Trophoblast cell (in vitro differentiated cells and primary cell): ENCODE results near the gene MYORG.

ENCODE experiments used
- DNase-seq, 2 donors: peaks; one replicate each; pipeline ENCODE4 v3.0.0-alpha.2; 2016
- H2AFZ ChIP-seq: 2 replicates; pipeline ENCODE4 v1.6.1; 2013; ENCODE audit warnings: low read length, moderate library complexity, mild to moderate bottlenecking; ENCODE audit not compliant: insufficient read depth, poor library complexity
- H2AK5ac ChIP-seq: 2 replicates; pipeline ENCODE4 v1.6.1; 2013; ENCODE audit warnings: mild to moderate bottlenecking, low read length
- H2BK120ac ChIP-seq: 2 replicates; pipeline ENCODE4 v1.6.1; 2013; ENCODE audit warnings: low read length, mild to moderate bottlenecking, moderate library complexity; ENCODE audit not compliant: insufficient read depth, poor library complexity
- H2BK12ac ChIP-seq: 2 replicates; pipeline ENCODE4 v1.6.1; 2013; ENCODE audit warnings: mild to moderate bottlenecking, low read length, moderate library complexity
- H2BK5ac ChIP-seq: 2 replicates; pipeline ENCODE4 v1.6.1; 2013; ENCODE audit warnings: low read length, low read depth, moderate library complexity, mild to moderate bottlenecking; ENCODE audit not compliant: poor library complexity
- H3K14ac ChIP-seq: 2 replicates; pipeline ENCODE4 v1.6.1; 2013; ENCODE audit warnings: mild to moderate bottlenecking, low read length
- H3K18ac ChIP-seq: 2 replicates; pipeline ENCODE4 v1.6.1; 2013; ENCODE audit warnings: mild to moderate bottlenecking, low read length
- H3K23ac ChIP-seq: 2 replicates; pipeline ENCODE4 v1.6.1; 2013; ENCODE audit warnings: low read length
- H3K27ac ChIP-seq: 2 replicates; pipeline ENCODE4 v1.5.1; 2013; ENCODE audit warnings: low read depth, mild to moderate bottlenecking, inconsistent platforms, low read length, moderate library complexity
- H3K27me3 ChIP-seq: 2 replicates; pipeline ENCODE4 v1.6.1; 2013; ENCODE audit warnings: inconsistent platforms, mild to moderate bottlenecking, low read length, moderate library complexity; ENCODE audit not compliant: insufficient read depth
- H3K36me3 ChIP-seq, 2 experiments: 1 replicate in 1 of 2; 2 replicates in 1 of 2; pipeline ENCODE4 v1.6.1; 2013; ENCODE audit warnings: low read length in 2 of 2, mild to moderate bottlenecking in 2 of 2, moderate library complexity in 1 of 2; ENCODE audit not compliant: insufficient read depth in 2 of 2, control insufficient read depth in 1 of 2
- H3K4ac ChIP-seq: 2 replicates; pipeline ENCODE4 v1.6.1; 2013; ENCODE audit warnings: low read depth, mild to moderate bottlenecking, low read length, moderate library complexity
- H3K4me1 ChIP-seq, 2 experiments: 1 replicate in 1 of 2; 2 replicates in 1 of 2; pipeline ENCODE4 v1.6.1; 2013; ENCODE audit warnings: low read length in 2 of 2, mild to moderate bottlenecking in 2 of 2, moderate library complexity in 1 of 2; ENCODE audit not compliant: insufficient read depth in 2 of 2, control insufficient read depth in 1 of 2
- H3K4me2 ChIP-seq: 2 replicates; pipeline ENCODE4 v1.6.1; 2013; ENCODE audit warnings: inconsistent platforms, mild to moderate bottlenecking, low read length, moderate library complexity
- H3K4me3 ChIP-seq: 2 replicates; pipeline ENCODE4 v1.5.1; 2013; ENCODE audit warnings: mild to moderate bottlenecking, low read depth, low read length, inconsistent platforms
- H3K79me1 ChIP-seq: one replicate; pipeline ENCODE4 v1.6.1; 2013; ENCODE audit warnings: low read length
- H3K79me2 ChIP-seq: 2 replicates; pipeline ENCODE4 v1.6.1; 2013; ENCODE audit warnings: low read length, mild to moderate bottlenecking; ENCODE audit not compliant: control insufficient read depth, insufficient read depth, poor library complexity
- H3K9ac ChIP-seq: 2 replicates; pipeline ENCODE4 v1.6.1; 2013; ENCODE audit warnings: mild to moderate bottlenecking, low read length
- H3K9me3 ChIP-seq: 2 replicates; pipeline ENCODE4 v1.6.1; 2013; ENCODE audit warnings: low read depth, mild to moderate bottlenecking, control low read depth, inconsistent platforms, low read length; ENCODE audit not compliant: insufficient read depth
- H4K12ac ChIP-seq: 2 replicates; pipeline ENCODE4 v1.6.1; 2013; ENCODE audit warnings: low read depth, mild to moderate bottlenecking, low read length, moderate library complexity
- H4K8ac ChIP-seq: 2 replicates; pipeline ENCODE4 v1.6.1; 2013; ENCODE audit warnings: low read depth, mild to moderate bottlenecking, low read length, moderate library complexity
- H4K91ac ChIP-seq: one replicate; pipeline ENCODE4 v1.6.1; 2013; ENCODE audit warnings: low read depth, mild to moderate bottlenecking, low read length, moderate library complexity
- WGBS: extraction: QIAGEN DNeasy Blood & Tissue Kit; methylation state at CpG from one replicate; pipeline ENCODE4 v1.1.7; 2013; ENCODE audit warnings: missing lambda C conversion rate; ENCODE audit not compliant: insufficient read length, insufficient coverage; ENCODE audit errors: extremely low coverage; 5-methylcytosine and 5-hydroxymethylcytosine counted together

The MYORG gene

GRCh38 chr9:34334916-34335315 lies 41.8 kb downstream of the MYORG start:
- Histone ChIP-seq H2AK5ac (no peak overlapping the region), H4K12ac (no peak overlapping the region), H3K14ac (no peak overlapping the region), H2BK120ac (no peak overlapping the region), H3K4ac (no peak overlapping the region), H4K8ac (no peak overlapping the region), H3K9me3 (no peaks in the 10 kb centered on the region), H2AFZ (no peak overlapping the region), H3K27me3 (no peaks in the 10 kb centered on the region), H2BK5ac (no peak overlapping the region), H3K27ac (no peak overlapping the region), H2BK12ac (no peak overlapping the region), H3K18ac (no peak overlapping the region), H3K4me1 (no peaks in the 10 kb centered on the region), H3K79me2 (no peaks in the 10 kb centered on the region), H3K9ac (no peak overlapping the region), H3K4me3 (no peak overlapping the region), H3K4me2 (no peak overlapping the region), H4K91ac (no peak overlapping the region), H3K23ac (no peak overlapping the region), H3K79me1 (no peaks in the 10 kb centered on the region), H3K36me3 (peaks cover 8 to 11% of the 10 kb centered on the region in 2 experiments)
- no CpG with 5 or more reads among the region's 2 CpGs for WGBS
- DNase-seq: no peak

- H2BK120ac ChIP-seq: no peak overlapping the region
- H3K9me3 ChIP-seq: no peaks in the 10 kb centered on the region
- no peak overlapping the region for H2BK12ac ChIP-seq
- no peak overlapping the region for H4K8ac ChIP-seq
- H4K12ac ChIP-seq: no peak overlapping the region
- H4K91ac ChIP-seq: no peak overlapping the region
- peaks cover 3% of the 10 kb centered on the region for H3K79me1 ChIP-seq
- H2BK5ac ChIP-seq: no peak overlapping the region
- peaks cover 8% of the 10 kb centered on the region in 2 experiments for H3K36me3 ChIP-seq
- H2AK5ac ChIP-seq: no peak overlapping the region
- DNase-seq: no peak
- no peak overlapping the region for H3K9ac ChIP-seq
- WGBS: no CpG with 5 or more reads among the region's 1 CpG
- H3K79me2 ChIP-seq: peaks cover 3% of the 10 kb centered on the region
- H3K4me2 ChIP-seq: no peak overlapping the region
- H3K4me3 ChIP-seq: no peak overlapping the region
- no peak overlapping the region for H3K27ac ChIP-seq
- no peak overlapping the region for H2AFZ ChIP-seq
- H3K23ac ChIP-seq: no peak overlapping the region
- H3K27me3 ChIP-seq: no peaks in the 10 kb centered on the region
- H3K18ac ChIP-seq: no peak overlapping the region
- no peaks in the 10 kb centered on the region for H3K4me1 ChIP-seq
- no peak overlapping the region for H3K4ac ChIP-seq
- H3K14ac ChIP-seq: no peak overlapping the region
Measured at GRCh38 chr9:34334337-34334824, 42.3 kb downstream of the MYORG start.

GRCh38 chr9:34333836-34334235 lies 42.9 kb downstream of the MYORG start:
- Histone ChIP-seq H2BK5ac (no peak overlapping the region), H4K12ac (no peak overlapping the region), H3K18ac (no peak overlapping the region), H3K4me3 (no peak overlapping the region), H3K27me3 (no peaks in the 10 kb centered on the region), H3K27ac (no peak overlapping the region), H3K79me2 (peaks cover 3% of the 10 kb centered on the region), H3K4ac (no peak overlapping the region), H4K91ac (no peak overlapping the region), H3K4me2 (no peak overlapping the region), H3K14ac (no peak overlapping the region), H2BK120ac (no peak overlapping the region), H3K36me3 (peaks cover 3% of the 10 kb centered on the region in 2 experiments), H3K79me1 (peaks cover 5% of the 10 kb centered on the region), H4K8ac (no peak overlapping the region), H3K4me1 (no peaks in the 10 kb centered on the region), H3K9me3 (no peaks in the 10 kb centered on the region), H2AK5ac (no peak overlapping the region), H3K23ac (no peak overlapping the region), H2AFZ (no peak overlapping the region), H2BK12ac (no peak overlapping the region), H3K9ac (no peak overlapping the region)
- no CpG with 5 or more reads among the region's 3 CpGs for WGBS
- DNase-seq: no peak

- WGBS: no CpG with 5 or more reads among the region's 7 CpGs
- Histone ChIP-seq H2BK12ac (no peak overlapping the region), H3K27ac (no peak overlapping the region), H3K4ac (no peak overlapping the region), H3K4me3 (no peak overlapping the region), H2AK5ac (no peak overlapping the region), H4K12ac (no peak overlapping the region), H3K4me1 (no peaks in the 10 kb centered on the region), H3K9ac (no peak overlapping the region), H3K79me1 (peaks cover 8% of the 10 kb centered on the region), H3K14ac (no peak overlapping the region), H4K91ac (no peak overlapping the region), H3K79me2 (peaks cover 3% of the 10 kb centered on the region), H4K8ac (no peak overlapping the region), H3K18ac (no peak overlapping the region), H3K27me3 (no peaks in the 10 kb centered on the region), H2AFZ (no peak overlapping the region), H3K9me3 (no peaks in the 10 kb centered on the region), H2BK5ac (no peak overlapping the region), H3K36me3 (no peaks in the 10 kb centered on the region), H3K23ac (no peak overlapping the region), H2BK120ac (no peak overlapping the region), H3K4me2 (no peak overlapping the region)
- DNase-seq: peak in 1 of 2 donors; percentile 68
Measured at GRCh38 chr9:34332076-34332964, 44.4 kb downstream of the MYORG start.
